PC-3 (cell line): Measurements from ENCODE around the gene TM4SF5.

Experiments
- EZH2phosphoT487 ChIP-seq: fragments of 300-600 bp; sonication (generic); IDR thresholded peaks from 2 replicates; pipeline ENCODE4 v1.6.1; 2018; ENCODE audit warnings: mild to moderate bottlenecking, antibody characterized with exemption, low read length, borderline replicate concordance
- TF ChIP-seq, protein P1 (sequence below): fragments of 300-600 bp; sonication (generic); conservative IDR thresholded peaks from 2 replicates; pipeline ENCODE4 v1.5.1; 2017; ENCODE audit warnings: antibody characterized with exemption, low read depth, mild to moderate bottlenecking, low read length

GRCh38 chr17:4735876-4736651 is 35.6 kb upstream of the TM4SF5 start:
- TF ChIP-seq EZH2phosphoT487, result no peak
- TF ChIP-seq, protein P1, sequence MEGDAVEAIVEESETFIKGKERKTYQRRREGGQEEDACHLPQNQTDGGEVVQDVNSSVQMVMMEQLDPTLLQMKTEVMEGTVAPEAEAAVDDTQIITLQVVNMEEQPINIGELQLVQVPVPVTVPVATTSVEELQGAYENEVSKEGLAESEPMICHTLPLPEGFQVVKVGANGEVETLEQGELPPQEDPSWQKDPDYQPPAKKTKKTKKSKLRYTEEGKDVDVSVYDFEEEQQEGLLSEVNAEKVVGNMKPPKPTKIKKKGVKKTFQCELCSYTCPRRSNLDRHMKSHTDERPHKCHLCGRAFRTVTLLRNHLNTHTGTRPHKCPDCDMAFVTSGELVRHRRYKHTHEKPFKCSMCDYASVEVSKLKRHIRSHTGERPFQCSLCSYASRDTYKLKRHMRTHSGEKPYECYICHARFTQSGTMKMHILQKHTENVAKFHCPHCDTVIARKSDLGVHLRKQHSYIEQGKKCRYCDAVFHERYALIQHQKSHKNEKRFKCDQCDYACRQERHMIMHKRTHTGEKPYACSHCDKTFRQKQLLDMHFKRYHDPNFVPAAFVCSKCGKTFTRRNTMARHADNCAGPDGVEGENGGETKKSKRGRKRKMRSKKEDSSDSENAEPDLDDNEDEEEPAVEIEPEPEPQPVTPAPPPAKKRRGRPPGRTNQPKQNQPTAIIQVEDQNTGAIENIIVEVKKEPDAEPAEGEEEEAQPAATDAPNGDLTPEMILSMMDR, result no peak
